CD14-positive monocyte (primary cell): ENCODE measurements around the gene VAV2. TPM values are rescaled to one million over a fixed set of nuclear protein-coding genes. Genes with fewer than 3 reads are reported as not detected.

Source experiments
- DNase-seq, 3 donors: peaks; one replicate each; pipeline ENCODE4 v3.0.0-alpha.2; 2011 to 2022
- H2AFZ ChIP-seq: 2 replicates; pipeline ENCODE4 v1.6.0; 2012; ENCODE audit warnings: mild to moderate bottlenecking, low read depth, low read length, inconsistent platforms; ENCODE audit not compliant: insufficient read depth, poor library complexity, severe bottlenecking
- H3K27ac ChIP-seq, 2 donors: 1 replicate in 1 of 2; 2 replicates in 1 of 2; pipeline ENCODE4 v1.5.1; 2012 to 2013; ENCODE audit warnings: low read length in 2 of 2, control low read depth in 1 of 2, inconsistent platforms in 1 of 2, low read depth in 1 of 2, mild to moderate bottlenecking in 1 of 2
- H3K27me3 ChIP-seq, 2 donors: one replicate each; pipeline versions ENCODE4 v1.6.0 to v1.6.1; 2011 to 2013; ENCODE audit warnings: low read length in 2 of 2; ENCODE audit not compliant: control insufficient read depth in 2 of 2, insufficient read depth in 2 of 2
- H3K36me3 ChIP-seq, 2 donors: replicated peaks in 1 of 2; 1 replicate in 1 of 2; 2 replicates in 1 of 2; pipeline versions ENCODE4 v1.5.1 to v1.6.1; 2012 to 2013; ENCODE audit warnings: low read length in 2 of 2, control low read depth in 1 of 2, inconsistent platforms in 1 of 2, mild to moderate bottlenecking in 1 of 2; ENCODE audit not compliant: insufficient read depth in 2 of 2, control insufficient read depth in 1 of 2
- H3K4me1 ChIP-seq, 2 donors: 1 replicate in 1 of 2; 2 replicates in 1 of 2; pipeline versions ENCODE4 v1.5.1 to v1.6.1; 2012 to 2013; ENCODE audit warnings: low read length in 2 of 2, control low read depth in 1 of 2, inconsistent platforms in 1 of 2, mild to moderate bottlenecking in 1 of 2, moderate library complexity in 1 of 2; ENCODE audit not compliant: insufficient read depth in 2 of 2, control insufficient read depth in 1 of 2
- H3K4me2 ChIP-seq: replicated peaks from 2 replicates; pipeline ENCODE3; 2012; ENCODE audit warnings: low read length, moderate library complexity, mild to moderate bottlenecking; ENCODE audit not compliant: poor library complexity, severe bottlenecking; ENCODE audit errors: extremely low read depth
- H3K4me3 ChIP-seq, 3 experiments: fragments of 200-600 bp in 1 of 3; sonication (generic) in 1 of 3; replicated peaks in 1 of 3; 1 replicate in 2 of 3; 2 replicates in 1 of 3; pipeline ENCODE4 v1.5.1; 2011 to 2013; ENCODE audit warnings: low read length in 3 of 3, mild to moderate bottlenecking in 3 of 3, control low read depth in 2 of 3, low read depth in 2 of 3, inconsistent platforms in 1 of 3, moderate library complexity in 1 of 3
- H3K79me2 ChIP-seq: 2 replicates; pipeline ENCODE4 v1.6.0; 2012; ENCODE audit warnings: mild to moderate bottlenecking, control low read depth, inconsistent platforms, low read length, moderate library complexity; ENCODE audit not compliant: insufficient read depth
- H3K9ac ChIP-seq: 2 replicates; pipeline ENCODE4 v1.6.0; 2017; ENCODE audit warnings: low read length, mild to moderate bottlenecking; ENCODE audit not compliant: insufficient read depth, poor library complexity, severe bottlenecking
- H3K9me3 ChIP-seq, 2 donors: replicated peaks in 1 of 2; 1 replicate in 1 of 2; 2 replicates in 1 of 2; pipeline versions ENCODE4 v1.5.1 to v1.6.1; 2012 to 2013; ENCODE audit warnings: low read length in 2 of 2, control low read depth in 1 of 2; ENCODE audit not compliant: control insufficient read depth in 1 of 2, insufficient read depth in 1 of 2
- H4K20me1 ChIP-seq: 2 replicates; pipeline ENCODE4 v1.6.0; 2012; ENCODE audit warnings: mild to moderate bottlenecking, low read length, control low read depth, moderate library complexity; ENCODE audit not compliant: insufficient read depth
- H3K27ac Mint-ChIP-seq, 7 donors: one replicate each; pipeline ENCODE4 v1.8.0; 2020; ENCODE audit warnings: mild to moderate bottlenecking in 7 of 7, mixed read lengths in 7 of 7, moderate library complexity in 6 of 7, inconsistent platforms in 2 of 7
- H3K27me3 Mint-ChIP-seq, 3 donors: one replicate each; pipeline ENCODE4 v1.8.0; 2021 to 2022; ENCODE audit warnings: low read depth in 3 of 3, mild to moderate bottlenecking in 3 of 3, mixed read lengths in 3 of 3, moderate library complexity in 3 of 3, inconsistent platforms in 1 of 3
- H3K36me3 Mint-ChIP-seq, 2 donors: one replicate each; pipeline ENCODE4 v1.8.0; 2020; ENCODE audit warnings: mixed read lengths in 2 of 2, inconsistent platforms in 1 of 2, mild to moderate bottlenecking in 1 of 2
- H3K4me1 Mint-ChIP-seq: one replicate; pipeline ENCODE4 v1.8.0; 2020; ENCODE audit warnings: mild to moderate bottlenecking, mixed read lengths
- H3K4me3 Mint-ChIP-seq, 2 donors: one replicate each; pipeline ENCODE4 v1.8.0; 2020; ENCODE audit warnings: mild to moderate bottlenecking in 2 of 2, mixed read lengths in 2 of 2, moderate library complexity in 1 of 2
- H3K9me3 Mint-ChIP-seq, 7 donors: one replicate each; pipeline ENCODE4 v1.8.0; 2020 to 2022; ENCODE audit warnings: mixed read lengths in 7 of 7, mild to moderate bottlenecking in 6 of 7, moderate library complexity in 6 of 7, inconsistent platforms in 2 of 7
- CTCF ChIP-seq: fragments of 200-600 bp; IDR thresholded peaks from one replicate; pipeline ENCODE4 v1.8.0; 2022; ENCODE audit warnings: antibody characterized with exemption, mild to moderate bottlenecking
- WGBS: methylation state at CpG from one replicate; pipeline ENCODE4 v1.1.5; 2013; ENCODE audit warnings: missing lambda C conversion rate; ENCODE audit not compliant: insufficient coverage; 5-methylcytosine and 5-hydroxymethylcytosine counted together
- intact Hi-C, 2 donors: fragments of 100-400 bp; cut with micrococcal nuclease; formaldehyde crosslinking; loops; one replicate each; pipeline versions ENCODE4 v1.15.0 to v1.15.1; 2023
- polyA plus RNA-seq, 3 donors: library from polyadenylated mRNA; depleted of rRNA in 1 of 3; unstranded in 2 of 3; stranded (reverse) in 1 of 3; fragments of 300-500 nt in 2 of 3; fragments of >200 nt in 1 of 3; fragmentation: Illumina TruSeq in 2 of 3; gene quantifications; 1 replicate in 2 of 3; 2 replicates in 1 of 3; pipeline ENCODE4 v1.2.3, GENCODE V29; 2012 to 2021

The VAV2 gene
- polyA plus RNA-seq, 3 donors, result 2.3 to 13.6 (median 2.3) TPM

DNA sequence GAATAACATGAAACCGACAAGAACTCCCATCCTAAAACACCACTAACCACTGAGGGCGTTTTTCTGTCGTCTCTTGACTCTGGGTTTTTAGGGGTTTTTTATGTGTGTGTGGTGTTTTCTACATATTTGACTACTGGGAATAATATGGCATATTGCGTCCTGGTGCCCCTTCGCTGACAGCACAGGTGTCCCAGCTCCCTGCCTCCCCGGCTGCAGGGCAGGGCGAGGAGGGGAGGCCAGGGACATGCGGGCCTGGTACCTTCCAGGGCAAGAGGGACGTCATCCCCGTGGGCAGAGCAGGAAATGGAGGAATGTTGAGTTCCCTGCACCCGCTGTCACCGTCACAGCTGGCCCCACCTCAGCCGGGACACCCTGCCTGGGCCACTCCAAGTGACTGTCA, 34.8 kb downstream of the VAV2 start:
- 88% methylated on average over 9 of the region's 13 CpGs for WGBS
- Histone ChIP-seq H3K9ac (no peak overlapping the region), H3K79me2 (peaks cover 34% of the 10 kb centered on the region), H4K20me1 (peaks cover 79% of the 10 kb centered on the region), H3K4me2 (no peak overlapping the region), H3K4me3 (no peak overlapping the region), H3K27ac (no peak overlapping the region), H3K27me3 (peaks cover 0 to 2% of the 10 kb centered on the region in 2 donors), H3K9me3 (no peaks in the 10 kb centered on the region), H3K4me1 (peaks cover 49 to 59% of the 10 kb centered on the region in 2 donors), H2AFZ (no peak overlapping the region), H3K36me3 (no peaks in the 10 kb centered on the region)
- peaks cover 6 to 15% (median 14%) of the 10 kb centered on the region in 3 donors for H3K27me3 Mint-ChIP-seq
- no peak for TF ChIP-seq CTCF
- peaks cover 0 to 2% (median 0%) of the 10 kb centered on the region in 7 donors for H3K9me3 Mint-ChIP-seq
- H3K4me1 Mint-ChIP-seq, result peaks cover 59% of the 10 kb centered on the region
- intact Hi-C loops, result loop anchor here in 1 of 2 donors (5.0 kb wide), 1 partner anchor 35 kb away; the partner anchor contains the start of gene VAV2
- no peak overlapping the region for H3K4me3 Mint-ChIP-seq
- no peak for DNase-seq
- H3K27ac Mint-ChIP-seq, result no peak overlapping the region
- H3K36me3 Mint-ChIP-seq, result peaks cover 7% of the 10 kb centered on the region in 2 donors

- no peak overlapping the region for H3K27ac ChIP-seq
- TF ChIP-seq CTCF, result no peak
- WGBS, result 68% methylated on average over 14 of the region's 14 CpGs
- H3K9me3 ChIP-seq, result no peaks in the 10 kb centered on the region
- no peak overlapping the region for H2AFZ ChIP-seq
- Mint-ChIP-seq H3K9me3 (peaks cover 0 to 2% (median 0%) of the 10 kb centered on the region in 7 donors), H3K27me3 (peaks cover 6 to 15% (median 14%) of the 10 kb centered on the region in 3 donors), H3K36me3 (peaks cover 7% of the 10 kb centered on the region in 2 donors), H3K27ac (no peak overlapping the region), H3K4me1 (peaks cover 56% of the 10 kb centered on the region), H3K4me3 (peak overlapping the region in 1 of 2 donors; percentile 89)
- peaks cover 79% of the 10 kb centered on the region for H4K20me1 ChIP-seq
- H3K4me3 ChIP-seq, result peak overlapping the region in 1 of 3 experiments; percentile 60
- H3K4me1 ChIP-seq, result peaks cover 47 to 52% of the 10 kb centered on the region in 2 donors
- H3K79me2 ChIP-seq, result peaks cover 30% of the 10 kb centered on the region
- intact Hi-C loops, result loop anchor here in 1 of 2 donors (5.0 kb wide), 1 partner anchor 36 kb away; the partner anchor contains the start of gene VAV2
- peaks cover 0 to 2% of the 10 kb centered on the region in 2 donors for H3K27me3 ChIP-seq
- peak overlapping the region; percentile 21 for H3K9ac ChIP-seq
- no peaks in the 10 kb centered on the region for H3K36me3 ChIP-seq
- no peak overlapping the region for H3K4me2 ChIP-seq
- DNase-seq, result no peak
These were observed 35.5 kb downstream of the VAV2 start for GRCh38 chr9:133956520-133957076.
